GM21529 (cell line): ENCODE measurements around the gene MOB1A.
A peak's percentile ranks its signal among the peaks of the same experiment; 100 is the strongest.
"Not testable (repeated sequence)": the region's sequence is repeated elsewhere in the genome, so short reads cannot be mapped to it uniquely, and the experiment has no call there.

ENCODE experiments used
- ATAC-seq: cut with Tn5 transposase; IDR thresholded peaks from one replicate; pipeline ENCODE4 v1.9.1; 2021; ENCODE audit not compliant: unreplicated experiment

The MOB1A gene

DNA sequence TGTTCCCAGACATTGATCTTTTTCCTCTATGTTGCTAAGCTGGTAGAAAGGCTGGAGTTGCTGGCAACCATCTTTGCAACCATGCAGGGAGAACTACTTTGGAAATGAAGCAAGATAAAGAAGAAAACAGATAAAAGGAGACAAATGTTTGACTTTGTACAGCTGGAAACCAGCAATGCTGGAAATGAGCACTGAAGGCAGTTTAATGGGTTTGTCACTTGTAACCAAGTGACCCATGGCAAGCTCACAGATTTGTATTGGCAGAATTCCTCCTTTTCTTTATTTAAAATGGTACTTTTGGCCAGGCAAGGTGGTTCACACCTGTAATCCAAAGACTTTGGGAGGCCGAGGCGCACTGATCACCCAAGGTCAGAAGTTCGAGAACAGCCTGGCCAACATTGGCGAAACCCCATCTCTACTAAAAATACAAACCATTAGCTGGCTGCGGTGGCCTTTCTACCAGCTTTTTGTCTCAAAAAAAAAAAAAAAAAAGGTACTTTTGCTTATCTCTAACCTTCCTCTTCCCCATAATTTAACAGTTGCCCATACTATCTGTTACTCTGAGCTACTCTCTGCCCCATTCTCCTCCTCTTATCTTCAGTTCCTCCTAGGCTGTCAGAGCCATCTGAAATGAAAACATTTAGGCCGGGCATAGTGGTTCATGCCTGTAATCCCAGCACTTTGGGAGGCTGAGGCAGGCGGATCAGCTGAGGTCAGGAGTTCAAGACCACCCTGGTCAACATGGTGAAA is 28.9 kb downstream of the MOB1A start:
- no peak for ATAC-seq

DNA sequence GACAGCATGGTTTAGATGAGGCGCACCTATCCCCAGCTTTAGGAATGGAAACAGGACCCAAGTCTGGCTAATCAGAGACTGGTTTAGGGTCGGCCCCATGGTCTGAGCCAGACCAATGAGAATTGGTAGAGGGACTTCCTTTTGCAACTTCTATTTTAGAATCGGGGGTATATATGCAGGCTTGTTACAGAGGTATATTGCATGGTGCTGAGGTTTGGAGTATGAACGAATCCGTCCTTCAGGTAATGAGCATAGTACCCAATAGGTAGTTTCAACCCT is 29.5 kb downstream of the MOB1A start:
- no peak for ATAC-seq

DNA sequence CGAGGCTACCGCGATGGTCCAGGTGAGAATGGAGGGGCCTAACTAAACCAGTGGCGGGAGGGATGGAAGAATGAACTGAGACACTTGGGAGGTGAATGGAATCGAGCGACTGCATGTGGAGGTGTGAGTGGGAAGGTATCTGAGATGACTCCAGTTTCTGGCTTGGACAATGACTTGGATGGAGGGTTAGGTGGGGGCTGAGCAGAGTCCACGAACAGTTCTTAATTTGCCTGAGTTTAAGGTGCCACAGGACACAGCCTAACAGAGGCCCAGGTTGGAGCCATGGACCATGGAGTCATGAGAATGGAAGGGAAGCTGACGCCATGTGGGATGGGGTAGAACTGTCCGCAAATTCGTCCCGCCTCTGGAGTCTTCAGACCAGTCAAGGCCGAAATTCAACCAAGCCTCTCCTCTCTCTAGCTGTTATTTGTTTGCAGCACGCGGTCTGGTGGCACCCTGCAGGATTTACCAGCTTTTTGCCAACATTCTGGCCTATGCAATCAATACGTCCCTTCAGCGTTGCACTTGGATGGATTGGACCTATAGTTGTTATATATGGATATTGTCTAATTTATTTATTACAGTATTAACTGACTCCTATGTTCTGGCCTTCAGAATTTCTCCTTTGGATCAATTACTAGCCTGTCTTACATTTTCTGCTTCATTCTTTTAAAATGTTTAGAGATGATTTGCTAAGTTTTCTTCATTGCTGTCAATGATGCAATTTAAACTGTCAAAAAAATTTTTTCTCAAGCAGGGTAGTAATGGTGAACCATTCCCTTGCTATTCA is 30.0 kb downstream of the MOB1A start:
- ATAC-seq = no peak

DNA sequence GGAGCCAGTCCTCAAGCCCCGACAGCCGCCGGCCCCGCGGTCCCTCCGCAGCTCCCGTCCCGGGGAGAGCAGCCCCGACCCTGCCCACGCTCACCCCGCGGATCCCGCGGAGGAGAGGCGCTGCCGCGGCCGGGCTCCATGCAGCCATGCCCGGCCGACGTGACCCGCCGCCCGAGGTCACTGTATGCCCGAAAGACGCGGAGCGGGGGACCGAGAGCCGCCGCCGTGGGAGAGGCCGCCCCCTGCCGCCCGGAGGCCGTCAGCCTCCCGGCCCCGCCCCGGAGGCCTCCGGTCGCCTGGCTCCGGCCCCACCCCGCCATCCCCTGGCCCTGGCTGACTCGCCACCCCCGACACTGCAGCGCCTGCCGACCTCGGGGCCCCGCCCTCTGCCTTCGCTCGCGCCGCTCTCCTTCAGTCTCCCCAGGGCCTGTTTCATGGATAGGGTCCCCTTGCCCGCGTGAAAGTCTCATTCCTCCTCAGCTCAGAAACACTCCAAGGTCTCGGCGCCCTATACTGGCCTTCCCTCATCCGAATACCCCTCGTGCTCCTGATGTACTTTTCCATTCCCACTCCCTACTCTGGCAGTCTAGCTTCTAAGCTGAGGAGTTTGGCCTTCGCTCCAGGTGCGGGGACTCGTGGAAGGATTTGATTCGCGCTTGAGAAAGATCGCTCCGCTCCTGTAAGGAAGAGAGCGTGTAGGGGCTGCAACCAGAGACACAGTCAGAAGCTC is 30.8 kb downstream of the MOB1A start, which contains the start of gene BOLA3:
TSS of gene BOLA3 (minus strand) at position 186 of the 730 bp plus-strand sequence. CDS start at position 148, 38 bp downstream.
- peak; percentile 84 for ATAC-seq

GRCh38 chr2:74146929-74147726 is 31.6 kb downstream of the MOB1A start:
- ATAC-seq = peak; percentile 34

- no peak for ATAC-seq
These were observed 36.3 kb downstream of the MOB1A start for GRCh38 chr2:74142340-74142739.

DNA sequence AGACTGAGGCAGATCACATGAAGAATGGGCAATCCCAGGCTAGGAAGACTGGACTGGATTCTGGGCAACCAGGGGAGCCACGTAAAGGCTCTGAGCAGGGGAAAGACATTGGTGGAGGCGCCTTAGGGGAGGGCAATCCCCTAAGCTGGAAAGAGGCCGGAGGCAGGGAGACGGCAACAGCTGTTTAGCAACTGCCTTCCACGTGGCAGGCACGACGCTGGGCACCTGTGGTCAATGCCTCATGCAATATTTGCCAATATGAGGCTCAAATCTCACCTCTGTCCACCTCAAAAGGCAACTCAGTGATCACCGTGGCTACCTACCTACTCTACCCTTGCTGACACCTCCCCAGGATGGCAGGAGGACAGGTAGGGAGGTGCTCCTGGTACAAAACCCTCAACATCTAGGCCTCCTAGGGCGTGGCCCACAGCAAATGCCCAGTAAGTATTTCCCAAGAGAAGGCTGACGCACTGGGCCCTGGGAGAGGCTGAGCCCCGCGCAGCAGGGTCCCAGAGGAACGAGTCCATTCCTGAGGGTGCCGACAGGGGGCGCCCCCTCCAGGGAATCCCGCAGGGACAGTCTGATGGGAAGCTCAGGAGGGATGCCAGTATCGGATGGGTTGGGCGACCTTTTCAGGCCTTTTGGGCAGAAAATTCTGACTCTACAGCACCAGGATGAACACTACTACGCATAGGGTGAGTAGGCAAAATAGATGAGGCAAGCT is 39.9 kb downstream of the MOB1A start:
- no peak for ATAC-seq

DNA sequence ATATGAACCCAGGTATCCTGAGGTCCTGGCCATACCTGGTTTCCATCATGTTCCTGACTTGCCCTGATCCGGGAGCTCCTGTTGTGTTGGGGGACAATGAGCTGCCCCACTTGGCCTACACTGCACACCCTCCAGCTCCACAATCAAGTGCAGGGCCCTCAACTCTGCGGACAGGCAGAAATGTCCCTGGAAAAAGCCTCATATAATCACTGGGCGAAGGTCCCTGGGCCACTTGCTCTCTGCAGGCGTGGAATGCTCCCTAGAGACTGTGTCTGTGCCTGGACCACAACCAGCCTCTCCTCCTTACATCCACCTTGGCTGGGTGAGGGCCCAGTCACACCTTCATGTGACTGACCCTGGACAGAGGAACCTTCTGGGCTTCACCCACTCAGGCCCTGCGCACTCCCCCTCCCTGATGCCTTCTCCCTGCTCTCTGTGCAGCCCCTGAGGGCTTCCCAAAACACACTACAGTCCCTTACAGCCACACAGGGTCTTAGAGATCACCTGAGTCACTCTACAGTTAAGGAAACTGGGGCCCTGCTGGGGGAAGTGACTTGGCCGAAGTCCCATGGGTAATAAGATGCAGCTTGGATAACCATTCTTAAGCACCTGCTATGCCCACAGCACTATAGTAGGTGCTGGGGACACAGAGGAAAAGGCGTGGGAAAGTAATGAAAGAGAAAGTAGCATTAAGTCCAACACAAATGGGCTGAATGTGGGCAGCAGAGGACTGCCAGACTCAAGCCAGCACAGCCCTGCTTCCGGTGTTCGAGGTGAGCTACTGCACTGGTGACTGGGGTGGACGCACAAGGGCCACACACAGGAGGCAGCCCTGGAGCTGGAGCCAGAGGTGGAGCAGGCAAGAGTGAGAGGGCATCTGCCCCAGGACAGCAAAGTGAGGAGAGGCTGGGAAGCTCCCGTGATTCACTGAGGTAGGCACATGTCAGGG is 40.8 kb downstream of the MOB1A start:
- ATAC-seq = no peak

GRCh38 chr2:74131901-74132300 is 46.8 kb downstream of the MOB1A start:
- no peak for ATAC-seq

GRCh38 chr2:74130211-74130995 is 48.3 kb downstream of the MOB1A start:
- ATAC-seq = no peak

- ATAC-seq = no peak
These were observed 50.5 kb downstream of the MOB1A start for GRCh38 chr2:74128206-74128605.

DNA sequence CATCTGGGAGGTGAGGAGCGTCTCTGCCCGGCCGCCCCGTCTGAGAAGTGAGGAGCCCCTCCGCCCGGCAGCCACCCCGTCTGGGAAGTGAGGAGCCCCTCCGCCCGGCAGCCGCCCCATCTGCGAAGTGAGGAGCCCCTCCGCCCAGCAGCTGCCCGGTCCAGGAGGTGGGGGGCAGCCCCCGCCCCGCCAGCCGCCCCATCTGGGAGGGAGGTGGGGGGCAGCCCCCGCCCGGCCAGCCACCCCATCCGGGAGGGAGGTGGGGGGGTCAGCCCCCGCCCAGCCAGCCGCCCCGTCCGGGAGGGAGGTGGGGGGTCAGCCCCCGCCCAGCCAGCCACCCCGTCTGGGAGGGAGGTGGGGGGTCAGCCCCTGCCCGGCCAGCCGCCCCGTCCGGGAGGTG is 54.7 kb downstream of the MOB1A start:
- ATAC-seq = not testable (repeated sequence)

DNA sequence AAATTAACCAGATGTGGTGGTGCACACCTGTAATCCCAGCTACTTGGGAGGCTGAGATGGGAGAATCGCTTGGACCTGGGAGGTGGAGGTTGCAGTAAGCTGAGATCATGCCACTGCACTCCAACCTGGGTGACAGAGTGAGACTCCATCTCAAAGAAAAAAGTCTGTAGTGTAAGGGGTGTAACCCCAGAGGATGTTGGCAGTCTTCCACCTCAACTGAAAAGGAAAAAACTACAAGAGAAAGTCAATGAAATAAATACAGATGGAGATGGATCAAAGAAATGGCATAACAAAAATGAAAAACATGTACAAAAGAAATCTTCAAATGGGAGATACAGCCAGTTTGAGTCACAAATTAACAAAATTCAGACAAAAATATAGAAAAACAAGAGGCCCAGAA is 56.8 kb downstream of the MOB1A start:
- not testable (repeated sequence) for ATAC-seq

DNA sequence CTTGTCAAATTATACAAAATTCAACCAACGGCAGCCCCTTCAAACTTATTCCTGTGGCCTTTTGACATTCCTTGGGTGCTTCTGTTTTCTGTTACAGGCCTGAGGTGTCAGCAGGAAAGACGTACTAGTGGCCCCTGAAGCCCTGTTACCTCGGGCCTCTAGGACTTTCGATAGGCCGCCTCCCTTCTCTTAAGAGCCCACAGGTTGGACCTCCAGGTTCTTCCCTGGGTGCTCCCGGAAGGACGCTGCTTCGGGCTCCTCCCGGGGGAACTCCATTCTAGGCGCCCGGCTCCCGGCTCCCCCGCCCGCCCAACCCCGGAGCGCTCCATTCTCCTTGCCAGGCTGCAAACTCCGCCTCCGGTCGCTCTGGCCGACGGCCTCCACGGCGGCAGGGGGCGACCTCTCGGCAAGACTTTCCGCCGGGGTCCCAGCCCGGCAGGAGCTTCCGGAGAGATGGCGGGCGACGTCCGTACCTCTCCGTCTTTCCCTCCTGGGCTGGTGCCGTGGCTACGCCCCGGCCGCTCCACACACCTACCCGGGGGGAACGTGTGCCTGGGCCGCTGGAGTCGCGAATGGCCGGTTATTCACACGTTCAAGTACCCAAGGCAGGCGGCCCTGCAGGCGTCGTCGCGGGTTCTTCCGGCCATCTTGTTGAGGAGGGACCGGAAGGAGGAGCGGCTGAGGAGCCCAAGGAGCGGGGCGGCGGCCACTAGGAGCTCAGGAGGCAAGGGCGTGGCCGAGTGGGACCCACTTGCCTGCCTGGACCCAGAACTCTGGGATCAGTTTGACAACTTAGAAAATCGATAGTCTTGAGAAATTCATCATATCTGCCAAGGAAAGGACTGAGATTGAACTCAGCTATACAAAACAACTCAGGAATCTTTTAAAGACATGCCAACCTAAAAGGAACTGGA is 58.5 kb downstream of the MOB1A start:
- ATAC-seq = peak; percentile 97

DNA sequence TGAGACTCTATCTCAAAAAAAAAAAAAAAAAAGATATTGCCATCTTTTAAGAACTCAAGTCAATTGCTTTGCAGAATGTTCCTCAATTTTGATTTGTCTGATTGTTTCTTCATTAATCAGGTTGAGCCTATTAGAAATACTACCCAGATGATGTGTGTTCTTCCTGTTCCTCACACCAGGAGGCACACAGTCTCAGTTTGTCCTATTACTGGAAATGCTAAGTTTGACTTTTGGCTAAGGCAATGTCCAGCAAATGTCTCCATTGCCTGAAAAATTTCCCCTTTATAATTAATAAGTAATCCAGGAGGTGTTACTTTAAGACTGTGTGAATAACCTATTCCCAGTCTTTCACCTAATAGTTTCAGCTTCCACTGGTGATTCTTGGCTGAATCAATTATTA is 59.3 kb downstream of the MOB1A start:
- ATAC-seq = no peak

DNA sequence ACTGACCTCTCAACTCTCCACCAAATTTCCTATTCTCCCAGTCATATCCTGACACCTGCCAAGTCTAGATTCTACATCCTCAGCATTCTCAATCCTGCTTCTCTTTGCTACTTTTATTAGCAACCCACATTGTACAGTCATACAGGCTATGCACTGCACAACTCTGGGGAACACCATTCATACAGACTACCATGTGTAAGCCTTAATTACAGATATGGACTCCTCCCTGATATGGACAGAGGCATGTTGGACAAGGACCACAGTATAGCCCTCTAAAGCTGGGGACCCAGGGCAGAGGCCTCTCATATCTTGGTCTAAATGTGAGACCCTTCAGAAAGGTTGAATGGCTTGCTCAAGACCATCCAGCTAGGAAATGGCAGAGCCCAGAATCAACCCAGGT is 67.3 kb downstream of the MOB1A start:
- ATAC-seq = no peak

GRCh38 chr2:74110537-74110936 is 68.1 kb downstream of the MOB1A start:
- ATAC-seq = no peak
